EH (cell line): ENCODE results near the gene SCAMP1.
"Not testable (repeated sequence)": the region's sequence is repeated elsewhere in the genome, so short reads cannot be mapped to it uniquely, and the experiment has no call there.

Experiments used
- DNase-seq: peaks from one replicate; pipeline ENCODE4 v3.0.0-alpha.2; 2015; ENCODE audit warnings: low read depth

The SCAMP1 gene, protein sequence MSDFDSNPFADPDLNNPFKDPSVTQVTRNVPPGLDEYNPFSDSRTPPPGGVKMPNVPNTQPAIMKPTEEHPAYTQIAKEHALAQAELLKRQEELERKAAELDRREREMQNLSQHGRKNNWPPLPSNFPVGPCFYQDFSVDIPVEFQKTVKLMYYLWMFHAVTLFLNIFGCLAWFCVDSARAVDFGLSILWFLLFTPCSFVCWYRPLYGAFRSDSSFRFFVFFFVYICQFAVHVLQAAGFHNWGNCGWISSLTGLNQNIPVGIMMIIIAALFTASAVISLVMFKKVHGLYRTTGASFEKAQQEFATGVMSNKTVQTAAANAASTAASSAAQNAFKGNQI

DNA sequence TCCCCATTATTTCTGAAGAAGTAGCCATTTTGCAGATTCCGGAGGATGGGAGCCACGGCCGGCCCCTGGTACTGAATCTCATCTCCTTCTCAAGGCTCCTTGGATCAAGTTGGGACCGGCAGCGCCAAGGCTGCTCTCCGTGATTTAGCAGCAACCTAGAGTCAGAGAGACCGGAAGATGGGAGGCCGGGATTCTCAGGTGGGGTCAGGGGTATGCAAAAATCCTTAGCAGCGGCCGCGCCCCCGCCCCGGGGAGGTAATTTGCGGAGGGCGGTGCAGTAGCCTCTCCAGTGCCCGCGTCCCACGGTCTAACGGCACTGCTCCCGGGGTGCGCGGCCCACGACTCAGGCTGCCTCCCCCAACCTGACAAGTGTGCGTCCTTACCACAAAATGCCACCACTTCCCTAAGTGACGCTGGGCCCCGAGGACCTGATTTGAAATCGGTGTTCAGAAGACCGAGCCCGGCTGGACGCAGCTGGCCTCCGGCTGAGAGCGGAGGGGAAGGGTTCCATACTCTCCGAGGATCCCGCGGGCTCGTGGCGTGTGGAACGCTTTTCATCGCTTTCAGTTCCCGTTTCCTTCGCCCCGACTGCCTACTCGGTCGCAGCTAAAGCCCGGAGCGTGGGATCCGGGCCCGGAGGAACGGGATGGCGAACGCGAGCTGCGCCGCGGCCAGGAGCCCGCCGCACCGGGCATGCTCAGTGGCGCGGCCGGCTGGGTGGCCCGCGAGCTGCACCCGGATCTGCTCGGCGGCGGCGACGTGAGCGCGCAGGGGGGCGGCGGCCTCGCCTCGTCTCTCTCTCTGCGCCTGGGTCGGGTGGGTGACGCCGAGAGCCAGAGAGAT is at the start of gene SCAMP1:
Gene SCAMP1, plus strand, starts transcription at position 787 of the 843 bp plus-strand sequence. Its CDS starts 55 bp downstream, at position 842.
- peak; percentile 92 for DNase-seq

DNA sequence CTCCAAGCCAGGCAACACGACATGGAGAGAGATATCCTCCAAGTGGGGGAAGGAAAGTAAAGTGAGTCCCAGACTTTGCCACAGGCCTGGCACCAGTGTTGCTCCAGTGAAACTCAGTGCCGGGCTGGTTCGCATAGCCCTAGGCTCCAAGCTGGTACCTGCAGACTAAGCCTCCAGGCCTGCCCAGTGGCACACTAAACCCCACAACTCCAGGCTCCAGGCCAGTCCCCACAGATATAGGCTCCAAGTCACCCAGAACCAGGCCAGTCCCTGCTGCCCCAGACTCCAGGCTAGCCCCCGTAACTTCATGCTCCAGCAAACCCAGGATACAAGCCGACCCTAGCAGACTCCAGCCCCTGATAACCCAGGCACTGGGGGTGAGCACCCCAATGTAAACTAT is 42.9 kb upstream of the SCAMP1 start:
- DNase-seq = no peak

DNA sequence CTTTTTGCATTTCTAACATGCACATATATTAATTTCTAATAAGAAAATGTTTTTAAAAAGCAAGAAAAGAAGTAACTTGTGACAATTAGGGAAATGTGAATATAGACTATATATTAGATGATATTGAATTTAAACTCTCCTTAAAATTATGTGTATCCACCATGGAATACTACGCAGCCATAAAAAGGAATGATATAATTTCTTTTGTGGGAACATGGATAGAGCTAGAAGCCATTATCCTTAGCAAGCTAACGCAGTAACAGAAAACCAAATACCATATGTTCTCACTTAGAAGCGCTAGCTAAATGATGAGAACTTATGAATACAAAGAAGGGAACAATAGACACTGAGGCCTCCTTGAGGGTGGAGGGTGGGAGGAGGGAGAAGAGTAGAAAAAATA is 42.1 kb upstream of the SCAMP1 start:
- no peak for DNase-seq

DNA sequence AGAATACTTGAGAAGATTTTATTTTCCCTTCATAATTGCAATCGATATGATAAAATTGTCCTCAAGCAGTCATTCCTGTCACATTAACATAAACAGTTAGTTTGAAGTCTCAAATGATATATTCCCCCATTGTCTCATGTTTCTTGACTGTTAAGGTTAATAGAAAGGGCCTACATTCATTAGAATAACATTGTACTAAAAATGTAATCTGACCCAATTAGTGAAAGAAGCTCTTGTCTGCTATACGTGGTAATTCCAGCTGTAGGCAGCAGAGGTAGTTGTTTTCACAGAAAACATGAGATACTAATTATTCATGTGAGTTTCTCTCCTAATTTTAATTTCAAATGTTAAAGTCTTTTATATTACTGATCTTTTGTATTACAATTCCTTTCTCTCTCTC is 40.0 kb upstream of the SCAMP1 start:
- DNase-seq = peak; percentile 53

DNA sequence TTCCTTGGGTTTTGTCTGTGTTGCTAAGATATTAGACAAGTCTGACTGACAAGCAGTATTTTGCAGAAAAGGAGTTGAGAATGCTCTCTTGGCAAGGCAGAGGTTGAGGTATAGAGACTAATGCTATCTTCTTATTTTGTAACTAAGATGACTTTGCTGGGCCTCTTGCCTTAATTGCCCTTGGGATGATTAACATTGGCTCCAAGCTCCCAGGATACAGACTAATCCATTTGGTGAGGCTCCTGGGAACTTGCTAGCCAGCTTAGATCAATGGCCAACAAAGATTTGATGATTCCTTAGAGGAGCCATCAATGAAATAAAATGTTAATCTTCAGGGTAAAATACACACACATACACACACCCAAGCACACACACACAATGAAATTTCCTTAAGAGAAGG is 37.2 kb upstream of the SCAMP1 start:
- DNase-seq = no peak

DNA sequence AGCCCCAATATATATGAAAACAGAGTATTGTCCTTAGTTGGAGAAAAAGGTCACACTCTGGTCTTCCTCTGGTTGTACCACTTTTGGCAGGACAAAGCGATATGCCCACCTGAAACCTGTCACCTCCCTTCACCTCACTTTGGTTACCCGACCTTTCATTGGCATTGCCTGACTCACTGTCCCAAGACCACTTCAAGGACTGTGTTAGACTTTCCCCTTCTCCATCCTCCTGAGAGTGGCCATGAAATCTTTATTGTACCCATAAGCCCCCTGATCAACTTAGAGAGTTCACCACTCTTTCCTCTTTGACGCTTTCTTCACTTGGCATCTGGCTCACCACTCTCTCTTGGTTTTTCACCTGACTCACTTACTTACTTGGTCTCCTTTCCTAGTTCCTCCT is 33.5 kb upstream of the SCAMP1 start:
- no peak for DNase-seq

DNA sequence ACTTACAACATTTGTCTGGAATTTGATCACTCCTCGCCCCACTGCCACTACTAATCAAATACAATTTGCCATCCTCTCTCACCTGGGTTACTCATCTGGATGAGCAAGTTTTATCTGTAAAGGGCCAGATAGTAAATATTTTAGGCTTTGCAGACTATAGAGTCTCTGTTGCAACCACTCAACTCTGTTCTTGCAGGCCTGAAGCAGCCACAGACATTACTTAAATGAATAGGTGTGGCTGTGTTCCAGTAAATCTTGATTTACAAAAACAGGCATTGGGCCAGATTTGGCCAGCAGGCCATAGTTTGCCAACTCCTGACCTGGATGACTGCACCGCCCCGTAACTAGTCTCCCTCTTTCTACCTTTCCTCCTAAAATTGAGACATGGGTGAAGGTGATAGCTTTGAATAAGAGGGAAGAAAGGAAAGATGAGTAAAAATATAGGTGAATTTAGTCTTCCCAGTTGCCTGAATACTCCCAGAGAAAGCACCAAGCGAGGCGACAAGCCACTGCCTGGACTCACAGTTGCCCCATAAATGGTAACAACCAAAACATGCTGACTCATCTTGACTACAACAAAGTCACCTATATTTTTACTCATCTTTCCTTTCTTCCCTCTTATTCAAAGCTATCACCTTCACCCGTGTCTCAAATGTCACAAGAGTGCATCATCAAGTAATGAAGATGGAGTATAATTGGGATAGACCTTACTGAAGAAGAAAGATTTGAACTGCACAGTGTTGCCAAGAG is 32.5 kb upstream of the SCAMP1 start:
- DNase-seq = no peak

DNA sequence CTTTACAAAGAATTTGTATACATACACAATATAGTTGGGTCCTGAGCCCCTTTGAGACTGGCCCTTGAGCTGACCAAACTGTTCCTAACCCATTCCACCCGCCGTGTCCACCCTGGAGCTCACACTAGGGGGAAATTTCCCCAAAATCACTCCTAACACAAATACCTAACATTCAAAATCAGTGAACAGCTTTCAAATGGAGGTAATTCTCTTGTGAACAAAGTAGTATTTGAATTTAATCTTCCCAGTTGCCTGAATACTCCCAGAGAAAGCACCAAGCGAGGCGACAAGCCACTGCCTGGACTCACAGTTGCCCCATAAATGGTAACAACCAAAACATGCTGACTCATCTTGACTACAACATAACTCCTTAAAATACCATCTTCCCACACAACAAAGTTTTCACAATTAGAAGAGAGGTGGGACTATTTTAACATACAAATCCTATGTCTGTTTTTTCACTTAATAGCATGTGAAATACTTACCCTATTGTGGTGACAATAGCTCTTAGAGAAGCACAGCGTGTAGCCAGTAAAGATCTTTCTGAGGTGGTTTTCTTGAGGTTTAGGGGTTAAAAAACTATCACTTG is 31.7 kb upstream of the SCAMP1 start:
- peak; percentile 48 for DNase-seq

DNA sequence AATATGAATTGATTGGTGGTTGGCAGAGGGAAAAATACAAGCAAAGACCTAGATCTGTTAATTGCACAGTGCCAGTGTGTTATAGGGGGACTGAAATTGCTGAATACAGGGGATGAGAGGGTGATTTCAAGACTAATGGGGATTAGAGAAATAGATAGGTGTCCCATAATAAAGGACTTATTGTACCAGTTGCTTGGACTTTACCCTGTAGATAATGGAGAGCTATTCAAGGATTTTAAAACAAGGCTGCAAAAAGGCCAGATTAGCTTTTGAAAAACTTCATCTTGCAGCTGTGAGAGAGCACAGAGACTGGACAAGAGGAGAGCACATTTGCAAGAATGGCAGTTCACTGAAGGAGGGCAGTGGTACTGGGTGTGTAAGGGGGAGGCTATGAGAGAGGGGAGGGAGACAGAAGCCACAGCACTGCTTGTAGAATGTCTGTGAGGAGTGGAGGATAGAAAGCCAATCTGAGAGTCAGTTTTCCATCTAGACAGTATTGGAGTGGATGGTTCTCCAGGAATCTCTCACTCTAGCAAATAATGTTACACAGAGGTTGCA is 28.8 kb upstream of the SCAMP1 start:
- DNase-seq = no peak

DNA sequence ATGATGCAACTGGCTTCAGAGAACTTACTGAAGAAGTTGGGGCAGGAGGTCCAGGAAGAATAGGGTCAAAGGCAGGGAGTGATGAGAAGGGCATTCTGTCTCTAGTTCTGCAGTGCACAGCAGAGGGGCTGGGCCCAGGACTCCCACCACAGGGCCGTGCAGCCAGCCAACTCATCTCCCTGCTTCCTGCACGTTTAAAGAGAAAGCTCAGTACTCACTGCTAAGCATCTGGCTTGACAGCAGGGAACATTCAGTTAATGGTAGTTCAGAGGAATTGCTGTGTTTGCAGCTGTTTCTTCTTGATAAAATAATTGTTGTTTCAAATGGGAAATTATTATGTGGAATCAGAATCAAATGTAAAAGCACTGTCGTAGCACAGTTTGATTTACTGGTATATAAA is 25.6 kb upstream of the SCAMP1 start:
- DNase-seq = no peak

DNA sequence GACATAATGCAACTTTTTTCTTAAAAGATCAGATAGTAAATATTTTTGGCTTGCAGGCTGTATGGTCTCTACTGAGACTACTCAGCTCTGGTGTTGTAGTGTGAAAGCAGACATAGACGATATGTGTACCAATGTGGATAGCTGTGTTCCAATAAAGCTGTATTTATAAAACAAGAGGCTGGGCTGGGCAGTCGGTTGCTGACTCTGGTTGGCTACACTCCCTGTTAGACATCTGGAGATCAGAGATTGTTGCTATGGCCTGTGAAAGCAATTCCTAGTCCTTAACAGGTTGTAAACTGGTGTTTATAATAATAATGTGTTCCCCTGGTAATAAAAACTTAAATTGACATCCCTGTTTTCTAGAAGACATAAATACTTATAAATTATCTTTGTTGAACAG is 24.4 kb upstream of the SCAMP1 start:
- peak; percentile 13 for DNase-seq

DNA sequence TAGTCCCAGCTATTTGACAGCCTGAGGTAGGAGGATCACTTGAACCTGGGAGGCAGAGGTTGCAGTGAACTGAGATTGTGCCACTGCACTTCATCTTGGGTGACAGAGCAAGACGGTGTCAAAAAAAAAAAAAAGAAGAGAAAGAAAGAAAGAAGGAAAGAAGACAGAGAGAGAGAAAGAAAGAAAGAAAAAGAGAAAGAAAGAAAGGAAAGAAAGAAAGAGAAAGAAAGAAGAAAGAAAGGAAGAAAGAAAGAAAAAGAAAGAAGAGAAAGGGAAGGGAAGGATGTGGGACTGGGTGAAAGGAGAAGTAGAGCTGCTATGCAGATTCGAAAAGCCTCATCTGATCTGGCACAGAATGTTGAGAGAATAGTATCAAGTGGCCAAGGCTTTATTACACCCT is 23.7 kb upstream of the SCAMP1 start:
- DNase-seq = no peak

DNA sequence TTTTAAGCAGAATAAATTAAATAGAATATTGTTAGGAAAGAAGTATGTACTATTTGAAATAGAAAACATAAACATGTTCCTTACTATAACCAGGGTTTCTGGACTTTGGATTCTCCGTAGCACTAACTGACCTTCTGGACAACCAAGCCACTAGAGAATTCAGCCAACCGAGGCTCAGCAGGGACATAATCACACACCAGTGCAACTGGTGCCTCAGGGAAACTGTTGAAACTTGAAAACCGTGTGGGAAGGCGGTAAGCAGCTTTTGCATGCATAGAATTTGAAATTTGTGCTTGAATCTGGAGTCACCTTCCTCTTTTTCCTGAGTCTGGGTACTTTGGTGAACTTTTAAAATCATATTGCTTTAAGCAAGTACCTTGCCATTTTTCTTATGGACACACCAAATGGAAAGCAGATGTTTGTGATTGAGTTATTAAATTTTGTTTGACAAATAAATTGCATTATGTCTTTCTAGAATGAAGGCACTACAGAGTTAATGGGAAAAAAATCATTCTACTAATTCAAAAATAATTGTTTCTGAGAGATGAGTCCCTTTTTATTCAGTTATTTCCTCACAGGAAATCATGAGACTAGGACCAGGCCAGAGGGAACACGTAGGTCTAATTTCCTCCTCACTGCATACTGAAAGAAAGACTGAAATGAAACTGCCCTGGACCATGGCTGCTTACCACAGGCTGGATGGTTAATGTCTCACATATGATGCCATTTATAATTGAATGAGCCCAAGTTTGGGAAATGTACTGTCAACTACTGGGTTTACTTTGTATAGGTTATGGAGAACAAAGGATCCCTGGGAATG is 20.6 kb upstream of the SCAMP1 start:
- DNase-seq = no peak

DNA sequence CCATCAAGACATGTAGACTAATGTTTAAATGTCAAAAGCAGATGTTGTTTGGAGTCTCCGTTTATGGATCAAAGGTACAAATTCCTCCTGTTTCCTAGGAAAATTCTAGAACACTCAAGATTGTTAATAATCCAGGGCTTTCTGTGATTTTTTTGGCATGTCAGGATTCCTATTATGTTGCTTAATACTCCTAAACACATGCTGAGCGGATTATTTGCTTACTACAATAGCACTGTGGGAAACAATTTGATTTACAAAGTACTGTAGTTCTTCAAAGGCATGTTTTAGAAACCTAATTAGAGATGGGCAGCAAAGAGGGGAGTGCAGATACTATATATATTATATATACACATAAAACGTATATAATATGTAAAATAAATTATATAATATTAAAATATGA is 19.0 kb upstream of the SCAMP1 start:
- no peak for DNase-seq

DNA sequence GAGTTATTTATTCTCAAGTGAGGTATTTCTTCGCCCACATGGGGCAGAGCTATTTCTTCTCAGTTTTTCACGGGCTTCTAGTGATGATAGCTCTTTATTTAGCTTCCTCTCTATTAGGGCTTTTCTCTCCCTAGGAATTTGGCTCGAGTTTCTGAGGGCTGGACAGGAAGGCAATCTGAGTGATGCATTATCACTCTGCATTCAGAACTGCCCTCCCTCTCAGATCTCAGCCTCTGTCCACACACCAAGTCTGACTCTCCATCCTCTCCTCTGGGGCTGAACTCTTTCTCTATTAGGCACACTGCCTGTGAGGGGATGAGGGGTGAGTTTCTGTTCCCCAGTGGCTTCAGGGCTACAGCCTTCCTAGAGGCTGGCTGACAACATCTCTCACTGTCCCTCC is 14.9 kb upstream of the SCAMP1 start:
- DNase-seq = peak; percentile 61

DNA sequence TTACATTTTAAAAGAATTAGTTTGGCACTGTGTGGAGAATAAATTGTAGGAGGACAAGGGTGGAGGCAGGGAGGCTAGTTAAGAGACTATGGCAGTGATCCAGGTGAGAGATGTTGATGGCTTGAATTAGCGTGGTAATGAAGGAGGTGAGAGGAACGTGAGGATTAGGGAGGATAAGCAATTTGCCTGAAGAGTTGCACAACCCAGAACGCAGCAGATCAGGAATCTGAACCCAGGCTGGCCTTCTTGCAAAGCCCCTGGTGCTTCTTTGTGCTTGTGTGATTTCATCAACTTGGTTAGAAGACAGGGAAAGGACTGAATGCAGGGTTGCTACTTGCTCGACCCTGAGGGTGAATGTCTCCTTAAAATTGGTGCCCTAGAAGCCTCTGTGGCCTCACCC is 6.9 kb upstream of the SCAMP1 start:
- DNase-seq = no peak

DNA sequence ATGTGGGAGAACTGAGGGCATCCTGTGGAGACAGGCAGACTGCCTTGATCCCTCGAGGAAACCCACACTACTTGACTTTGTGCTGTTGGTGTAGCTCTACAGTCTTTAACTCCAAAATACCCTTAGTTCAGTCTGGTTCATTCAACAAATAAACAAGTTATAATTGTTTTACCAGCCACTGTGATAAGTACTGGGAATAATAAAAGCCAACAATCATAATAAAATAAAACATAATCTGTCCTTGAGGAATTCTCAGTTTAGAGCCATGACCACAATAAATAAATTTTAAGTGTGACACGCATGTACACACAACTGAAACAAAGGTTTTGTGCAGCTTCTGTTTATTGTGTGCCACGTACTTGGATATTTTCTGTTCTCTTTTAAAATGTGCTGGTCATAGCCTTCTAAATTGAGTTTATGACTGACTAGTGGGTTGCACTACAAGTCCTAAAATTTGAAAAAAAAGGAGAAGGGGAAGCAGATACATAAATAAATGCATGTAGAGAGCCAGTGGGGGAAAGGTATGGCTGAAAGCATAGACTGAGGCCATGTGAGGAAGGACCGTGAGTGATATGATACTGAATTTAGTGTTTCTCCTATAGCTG is 6.2 kb upstream of the SCAMP1 start:
- no peak for DNase-seq

DNA sequence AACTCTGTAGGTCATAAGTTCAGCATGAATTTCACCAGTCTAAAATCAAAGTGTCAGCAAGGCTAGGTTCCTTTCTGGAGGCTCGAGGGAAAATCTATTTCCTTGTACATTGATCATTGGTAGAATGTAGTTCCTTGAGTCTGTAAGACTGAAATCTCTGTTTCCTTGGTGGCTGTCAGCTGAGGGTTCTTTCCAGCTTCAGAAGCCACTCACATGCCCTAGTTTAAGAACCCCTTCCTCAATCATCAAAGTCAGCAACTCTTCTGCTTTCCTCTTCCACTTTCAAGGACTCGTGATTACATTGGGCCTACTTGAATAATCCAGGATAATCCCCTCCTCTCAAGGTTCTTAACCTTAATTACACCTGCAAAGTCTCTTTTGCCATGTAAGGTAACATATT is 4.9 kb upstream of the SCAMP1 start:
- no peak for DNase-seq

DNA sequence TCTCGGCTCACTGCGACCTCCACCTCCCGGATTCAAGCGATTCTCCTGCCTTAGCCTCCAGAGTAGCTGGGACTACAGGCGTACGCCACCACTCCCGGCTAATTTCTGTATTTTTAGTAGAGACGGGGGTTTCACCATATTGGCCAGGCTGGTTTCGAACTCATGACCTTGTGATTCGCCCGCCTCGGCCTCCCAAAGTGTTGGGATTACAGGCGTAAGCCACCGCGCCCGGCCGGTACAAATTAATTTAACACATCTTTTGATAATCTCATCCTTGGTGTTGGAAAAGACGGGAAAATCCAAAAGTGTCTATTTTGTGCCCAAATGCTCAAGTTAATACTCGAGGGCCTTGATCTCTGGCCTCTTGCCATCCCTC is 974 bp upstream of the SCAMP1 start:
- not testable (repeated sequence) for DNase-seq

DNA sequence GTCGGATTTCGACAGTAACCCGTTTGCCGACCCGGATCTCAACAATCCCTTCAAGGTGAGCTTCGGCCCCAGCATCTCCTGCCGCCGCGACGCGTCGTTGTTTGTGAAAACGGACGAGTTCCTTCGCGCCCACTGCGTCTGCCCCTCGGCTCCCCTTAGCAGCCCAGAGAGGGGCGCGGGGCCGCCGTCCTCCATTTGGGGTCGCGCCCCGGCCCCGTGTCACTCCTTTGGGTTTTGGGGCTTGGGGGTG is 182 bp downstream of the SCAMP1 start:
- no peak for DNase-seq
